ENCODE measurements around the gene PAPPA2.

The PAPPA2 gene

GRCh38 chr1:176775378-176775777 lies 312.4 kb downstream of the PAPPA2 start:
- Histone ChIP-seq H3K27me3 (ENCODE audit: control insufficient read depth in 2 of 2, insufficient read depth in 2 of 2, low read length in 2 of 2) (no peaks in the 10 kb centered on the region), H3K4me1 (ENCODE audit: control insufficient read depth in 2 of 2, insufficient read depth in 2 of 2, low read length in 2 of 2) (no peaks in the 10 kb centered on the region), H3K27ac (ENCODE audit: low read depth in 2 of 2, low read length in 2 of 2) (no peak overlapping the region), H3K9ac (ENCODE audit: low read depth in 1 of 2, low read length in 2 of 2) (no peak overlapping the region), H3K4me3 (ENCODE audit: low read length in 2 of 2) (no peak overlapping the region), H3K36me3 (ENCODE audit: control insufficient read depth in 2 of 2, insufficient read depth in 2 of 2, low read length in 2 of 2) (no peaks in the 10 kb centered on the region), H3K9me3 (ENCODE audit: control insufficient read depth in 2 of 2, low read length in 2 of 2) (no peaks in the 10 kb centered on the region)

- no peaks in the 10 kb centered on the region for H3K9me3 ChIP-seq (ENCODE audit: control insufficient read depth in 2 of 2, low read length in 2 of 2)
- H3K4me1 ChIP-seq (ENCODE audit: control insufficient read depth in 2 of 2, insufficient read depth in 2 of 2, low read length in 2 of 2): no peaks in the 10 kb centered on the region
- no peak overlapping the region for H3K9ac ChIP-seq (ENCODE audit: low read depth in 1 of 2, low read length in 2 of 2)
- H3K27ac ChIP-seq (ENCODE audit: low read depth in 2 of 2, low read length in 2 of 2): no peak overlapping the region
- no peaks in the 10 kb centered on the region for H3K36me3 ChIP-seq (ENCODE audit: control insufficient read depth in 2 of 2, insufficient read depth in 2 of 2, low read length in 2 of 2)
- no peak overlapping the region for H3K4me3 ChIP-seq (ENCODE audit: low read length in 2 of 2)
- no peaks in the 10 kb centered on the region for H3K27me3 ChIP-seq (ENCODE audit: control insufficient read depth in 2 of 2, insufficient read depth in 2 of 2, low read length in 2 of 2)
Measured at GRCh38 chr1:176775996-176776395, 313.0 kb downstream of the PAPPA2 start.

- H3K27ac ChIP-seq (ENCODE audit: low read depth in 2 of 2, low read length in 2 of 2): no peak overlapping the region
- no peak overlapping the region for H3K4me3 ChIP-seq (ENCODE audit: low read length in 2 of 2)
Measured at GRCh38 chr1:176778056-176778455, 315.1 kb downstream of the PAPPA2 start.

DNA sequence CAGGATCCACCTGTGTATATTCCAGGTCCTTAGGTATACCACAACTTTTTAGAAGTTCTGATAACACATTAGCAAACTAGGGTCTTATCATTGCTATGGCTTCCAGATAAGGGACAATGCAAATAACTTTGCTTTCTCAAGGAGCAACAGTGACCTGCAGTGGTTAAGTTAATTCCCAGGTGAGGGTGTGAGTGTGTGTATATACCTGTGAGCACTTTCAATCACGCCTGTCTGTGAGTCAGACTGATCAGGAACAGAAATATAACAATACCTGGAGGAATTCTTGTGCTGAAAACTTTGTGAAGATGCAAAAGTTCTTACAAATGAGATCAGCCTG lies 317.0 kb downstream of the PAPPA2 start:
- H3K9me3 ChIP-seq (ENCODE audit: control insufficient read depth in 2 of 2, low read length in 2 of 2): no peaks in the 10 kb centered on the region
- H3K4me1 ChIP-seq (ENCODE audit: control insufficient read depth in 2 of 2, insufficient read depth in 2 of 2, low read length in 2 of 2): no peaks in the 10 kb centered on the region
- no peaks in the 10 kb centered on the region for H3K27me3 ChIP-seq (ENCODE audit: control insufficient read depth in 2 of 2, insufficient read depth in 2 of 2, low read length in 2 of 2)
- H3K9ac ChIP-seq (ENCODE audit: low read depth in 1 of 2, low read length in 2 of 2): no peak overlapping the region
- no peak overlapping the region for H3K27ac ChIP-seq (ENCODE audit: low read depth in 2 of 2, low read length in 2 of 2)
- no peak overlapping the region for H3K4me3 ChIP-seq (ENCODE audit: low read length in 2 of 2)
- H3K36me3 ChIP-seq (ENCODE audit: control insufficient read depth in 2 of 2, insufficient read depth in 2 of 2, low read length in 2 of 2): no peaks in the 10 kb centered on the region

More at GRCh38 chr1:176778056-176778455, 315.1 kb downstream of the PAPPA2 start:
- no peaks in the 10 kb centered on the region for H3K9me3 ChIP-seq (ENCODE audit: control insufficient read depth in 2 of 2, low read length in 2 of 2)
- no peaks in the 10 kb centered on the region for H3K4me1 ChIP-seq (ENCODE audit: control insufficient read depth in 2 of 2, insufficient read depth in 2 of 2, low read length in 2 of 2)
- H3K9ac ChIP-seq (ENCODE audit: low read depth in 1 of 2, low read length in 2 of 2): no peak overlapping the region
- no peaks in the 10 kb centered on the region for H3K27me3 ChIP-seq (ENCODE audit: control insufficient read depth in 2 of 2, insufficient read depth in 2 of 2, low read length in 2 of 2)
- no peaks in the 10 kb centered on the region for H3K36me3 ChIP-seq (ENCODE audit: control insufficient read depth in 2 of 2, insufficient read depth in 2 of 2, low read length in 2 of 2)

DNA sequence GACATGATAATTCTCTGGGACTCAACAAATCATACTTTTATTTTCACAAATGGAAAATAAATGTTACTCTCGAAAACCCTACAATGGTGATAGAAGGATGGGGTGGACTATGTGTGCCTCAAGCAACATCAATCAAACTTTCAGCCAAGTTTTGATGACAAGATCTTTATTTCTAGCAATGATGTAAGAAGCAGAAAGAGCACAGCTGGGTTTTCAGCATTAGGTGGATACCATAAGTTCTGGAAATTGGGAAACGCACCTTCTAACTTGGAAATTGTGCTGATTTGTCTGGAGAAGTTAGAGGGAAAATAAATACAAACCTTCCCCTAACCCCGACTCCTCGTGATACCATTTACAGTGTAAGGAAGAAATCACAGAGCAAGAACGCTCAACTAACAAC lies 320.3 kb downstream of the PAPPA2 start:
- no peak overlapping the region for H3K9ac ChIP-seq (ENCODE audit: low read depth in 1 of 2, low read length in 2 of 2)
- H3K9me3 ChIP-seq (ENCODE audit: control insufficient read depth in 2 of 2, low read length in 2 of 2): no peaks in the 10 kb centered on the region
- no peaks in the 10 kb centered on the region for H3K4me1 ChIP-seq (ENCODE audit: control insufficient read depth in 2 of 2, insufficient read depth in 2 of 2, low read length in 2 of 2)
- no peaks in the 10 kb centered on the region for H3K36me3 ChIP-seq (ENCODE audit: control insufficient read depth in 2 of 2, insufficient read depth in 2 of 2, low read length in 2 of 2)
- H3K4me3 ChIP-seq (ENCODE audit: low read length in 2 of 2): no peak overlapping the region
- H3K27me3 ChIP-seq (ENCODE audit: control insufficient read depth in 2 of 2, insufficient read depth in 2 of 2, low read length in 2 of 2): no peaks in the 10 kb centered on the region
- H3K27ac ChIP-seq (ENCODE audit: low read depth in 2 of 2, low read length in 2 of 2): no peak overlapping the region

DNA sequence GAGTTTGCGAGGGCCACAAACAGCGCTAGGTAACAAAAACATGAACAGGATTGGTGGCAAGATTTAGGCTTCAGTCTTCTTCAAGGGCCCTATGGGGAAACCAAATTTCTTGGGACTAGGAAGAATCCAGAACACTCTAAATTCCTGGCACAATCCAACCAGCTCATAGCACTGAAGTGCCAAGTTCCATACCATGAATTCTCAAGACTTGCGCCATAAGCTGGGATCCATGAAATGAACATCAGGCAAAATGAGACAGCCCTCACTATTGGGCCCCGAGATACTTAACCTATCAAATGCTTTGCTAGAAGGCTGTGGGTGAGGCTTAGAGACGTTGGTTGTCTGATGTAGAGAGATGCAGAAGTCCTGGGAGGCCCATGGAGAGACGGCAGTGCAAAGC lies 322.1 kb downstream of the PAPPA2 start:
- Histone ChIP-seq H3K4me3 (ENCODE audit: low read length in 2 of 2) (no peak overlapping the region), H3K9me3 (ENCODE audit: control insufficient read depth in 2 of 2, low read length in 2 of 2) (no peaks in the 10 kb centered on the region), H3K4me1 (ENCODE audit: control insufficient read depth in 2 of 2, insufficient read depth in 2 of 2, low read length in 2 of 2) (no peaks in the 10 kb centered on the region), H3K36me3 (ENCODE audit: control insufficient read depth in 2 of 2, insufficient read depth in 2 of 2, low read length in 2 of 2) (no peaks in the 10 kb centered on the region), H3K9ac (ENCODE audit: low read depth in 1 of 2, low read length in 2 of 2) (no peak overlapping the region), H3K27ac (ENCODE audit: low read depth in 2 of 2, low read length in 2 of 2) (no peak overlapping the region), H3K27me3 (ENCODE audit: control insufficient read depth in 2 of 2, insufficient read depth in 2 of 2, low read length in 2 of 2) (no peaks in the 10 kb centered on the region)

GRCh38 chr1:176785791-176786190 lies 322.8 kb downstream of the PAPPA2 start:
- Histone ChIP-seq H3K27ac (ENCODE audit: low read depth in 2 of 2, low read length in 2 of 2) (no peak overlapping the region), H3K36me3 (ENCODE audit: control insufficient read depth in 2 of 2, insufficient read depth in 2 of 2, low read length in 2 of 2) (no peaks in the 10 kb centered on the region), H3K27me3 (ENCODE audit: control insufficient read depth in 2 of 2, insufficient read depth in 2 of 2, low read length in 2 of 2) (no peaks in the 10 kb centered on the region), H3K9me3 (ENCODE audit: control insufficient read depth in 2 of 2, low read length in 2 of 2) (no peaks in the 10 kb centered on the region), H3K4me3 (ENCODE audit: low read length in 2 of 2) (no peak overlapping the region), H3K9ac (ENCODE audit: low read depth in 1 of 2, low read length in 2 of 2) (no peak overlapping the region), H3K4me1 (ENCODE audit: control insufficient read depth in 2 of 2, insufficient read depth in 2 of 2, low read length in 2 of 2) (no peaks in the 10 kb centered on the region)

- H3K9ac ChIP-seq (ENCODE audit: low read depth in 1 of 2, low read length in 2 of 2): no peak overlapping the region
- no peaks in the 10 kb centered on the region for H3K9me3 ChIP-seq (ENCODE audit: control insufficient read depth in 2 of 2, low read length in 2 of 2)
- no peaks in the 10 kb centered on the region for H3K27me3 ChIP-seq (ENCODE audit: control insufficient read depth in 2 of 2, insufficient read depth in 2 of 2, low read length in 2 of 2)
- H3K36me3 ChIP-seq (ENCODE audit: control insufficient read depth in 2 of 2, insufficient read depth in 2 of 2, low read length in 2 of 2): no peaks in the 10 kb centered on the region
- no peak overlapping the region for H3K27ac ChIP-seq (ENCODE audit: low read depth in 2 of 2, low read length in 2 of 2)
- no peak overlapping the region for H3K4me3 ChIP-seq (ENCODE audit: low read length in 2 of 2)
- H3K4me1 ChIP-seq (ENCODE audit: control insufficient read depth in 2 of 2, insufficient read depth in 2 of 2, low read length in 2 of 2): no peaks in the 10 kb centered on the region
Measured at GRCh38 chr1:176786274-176786673, 323.3 kb downstream of the PAPPA2 start.

- Histone ChIP-seq H3K9ac (ENCODE audit: low read depth in 1 of 2, low read length in 2 of 2) (no peak overlapping the region), H3K27me3 (ENCODE audit: control insufficient read depth in 2 of 2, insufficient read depth in 2 of 2, low read length in 2 of 2) (no peaks in the 10 kb centered on the region), H3K36me3 (ENCODE audit: control insufficient read depth in 2 of 2, insufficient read depth in 2 of 2, low read length in 2 of 2) (no peaks in the 10 kb centered on the region), H3K4me3 (ENCODE audit: low read length in 2 of 2) (no peak overlapping the region), H3K27ac (ENCODE audit: low read depth in 2 of 2, low read length in 2 of 2) (no peak overlapping the region), H3K9me3 (ENCODE audit: control insufficient read depth in 2 of 2, low read length in 2 of 2) (no peaks in the 10 kb centered on the region), H3K4me1 (ENCODE audit: control insufficient read depth in 2 of 2, insufficient read depth in 2 of 2, low read length in 2 of 2) (no peaks in the 10 kb centered on the region)
Measured at GRCh38 chr1:176789571-176790090, 326.7 kb downstream of the PAPPA2 start.

DNA sequence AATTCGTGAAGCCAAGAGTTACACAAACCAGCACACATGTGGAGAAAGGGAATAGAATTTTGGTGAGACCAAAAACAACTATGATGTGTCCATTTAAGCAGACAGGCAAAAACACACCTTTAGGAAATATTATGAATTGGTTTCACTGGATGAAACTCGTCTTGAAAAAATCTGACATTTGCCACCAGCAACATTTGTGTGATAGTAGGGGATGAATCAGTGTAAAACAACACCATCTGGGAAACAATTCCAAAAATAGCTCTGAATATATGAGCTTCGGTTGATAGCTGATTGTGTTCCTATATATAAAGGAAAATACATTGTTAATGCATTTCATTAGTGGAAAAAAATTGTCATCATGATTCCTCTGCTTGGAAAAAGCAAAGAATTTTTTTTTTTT lies 327.8 kb downstream of the PAPPA2 start:
- no peak overlapping the region for H3K9ac ChIP-seq (ENCODE audit: low read depth in 1 of 2, low read length in 2 of 2)
- no peaks in the 10 kb centered on the region for H3K9me3 ChIP-seq (ENCODE audit: control insufficient read depth in 2 of 2, low read length in 2 of 2)
- no peaks in the 10 kb centered on the region for H3K27me3 ChIP-seq (ENCODE audit: control insufficient read depth in 2 of 2, insufficient read depth in 2 of 2, low read length in 2 of 2)
- no peak overlapping the region for H3K4me3 ChIP-seq (ENCODE audit: low read length in 2 of 2)
- H3K27ac ChIP-seq (ENCODE audit: low read depth in 2 of 2, low read length in 2 of 2): no peak overlapping the region
- no peaks in the 10 kb centered on the region for H3K4me1 ChIP-seq (ENCODE audit: control insufficient read depth in 2 of 2, insufficient read depth in 2 of 2, low read length in 2 of 2)
- no peaks in the 10 kb centered on the region for H3K36me3 ChIP-seq (ENCODE audit: control insufficient read depth in 2 of 2, insufficient read depth in 2 of 2, low read length in 2 of 2)

DNA sequence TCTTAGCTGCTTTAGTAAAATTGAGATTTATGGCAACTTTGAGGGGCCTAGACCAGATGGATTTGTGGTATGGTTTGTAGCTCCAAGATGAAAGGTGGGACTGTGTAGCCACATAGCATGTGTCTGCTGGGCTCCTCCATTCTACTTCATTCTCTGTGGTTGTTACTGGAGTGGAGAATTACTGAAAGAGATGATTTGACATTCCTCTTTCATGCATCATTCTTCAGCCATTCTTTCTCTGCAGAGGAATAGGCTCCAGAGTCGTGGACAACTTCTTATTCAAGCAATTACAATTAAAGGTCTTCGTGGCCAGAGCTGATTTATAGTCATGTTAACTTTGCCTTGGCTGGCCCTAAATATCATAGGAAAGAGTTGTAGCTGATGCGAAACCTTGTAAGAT lies 328.9 kb downstream of the PAPPA2 start:
- no peaks in the 10 kb centered on the region for H3K4me1 ChIP-seq (ENCODE audit: control insufficient read depth in 2 of 2, insufficient read depth in 2 of 2, low read length in 2 of 2)
- no peaks in the 10 kb centered on the region for H3K36me3 ChIP-seq (ENCODE audit: control insufficient read depth in 2 of 2, insufficient read depth in 2 of 2, low read length in 2 of 2)
- no peak overlapping the region for H3K27ac ChIP-seq (ENCODE audit: low read depth in 2 of 2, low read length in 2 of 2)
- no peaks in the 10 kb centered on the region for H3K27me3 ChIP-seq (ENCODE audit: control insufficient read depth in 2 of 2, insufficient read depth in 2 of 2, low read length in 2 of 2)
- H3K9me3 ChIP-seq (ENCODE audit: control insufficient read depth in 2 of 2, low read length in 2 of 2): no peaks in the 10 kb centered on the region
- no peak overlapping the region for H3K9ac ChIP-seq (ENCODE audit: low read depth in 1 of 2, low read length in 2 of 2)
- no peak overlapping the region for H3K4me3 ChIP-seq (ENCODE audit: low read length in 2 of 2)
